ENCODE data around the gene TDRD12. TPM values are rescaled to one million over a fixed set of nuclear protein-coding genes. Genes with fewer than 3 reads are reported as not detected.

TDRD12 gene
- total RNA-seq, 1 experiment from 2014 or later = 1.3 TPM

DNA sequence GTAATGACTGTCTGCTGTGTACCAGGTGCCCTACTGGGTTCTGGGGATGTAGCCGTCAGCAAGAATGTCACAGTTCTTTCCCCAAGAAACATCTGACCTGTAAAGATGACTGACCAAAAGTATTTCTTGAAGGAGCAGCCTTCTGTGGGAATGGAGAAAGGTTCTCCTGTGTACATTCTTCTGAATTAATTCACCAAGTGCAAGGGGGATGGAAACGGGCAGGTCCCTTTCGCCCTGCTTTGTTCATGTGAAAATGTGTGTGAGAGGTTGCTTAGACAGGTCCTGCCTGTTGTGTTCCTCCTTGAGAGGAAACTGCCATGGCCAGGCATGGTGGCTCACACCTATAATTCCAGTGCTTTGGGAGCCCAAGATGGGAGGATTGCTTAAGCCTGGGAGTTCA is 93.0 kb downstream of the TDRD12 start (continued):
- TF ChIP-seq, protein P1, sequence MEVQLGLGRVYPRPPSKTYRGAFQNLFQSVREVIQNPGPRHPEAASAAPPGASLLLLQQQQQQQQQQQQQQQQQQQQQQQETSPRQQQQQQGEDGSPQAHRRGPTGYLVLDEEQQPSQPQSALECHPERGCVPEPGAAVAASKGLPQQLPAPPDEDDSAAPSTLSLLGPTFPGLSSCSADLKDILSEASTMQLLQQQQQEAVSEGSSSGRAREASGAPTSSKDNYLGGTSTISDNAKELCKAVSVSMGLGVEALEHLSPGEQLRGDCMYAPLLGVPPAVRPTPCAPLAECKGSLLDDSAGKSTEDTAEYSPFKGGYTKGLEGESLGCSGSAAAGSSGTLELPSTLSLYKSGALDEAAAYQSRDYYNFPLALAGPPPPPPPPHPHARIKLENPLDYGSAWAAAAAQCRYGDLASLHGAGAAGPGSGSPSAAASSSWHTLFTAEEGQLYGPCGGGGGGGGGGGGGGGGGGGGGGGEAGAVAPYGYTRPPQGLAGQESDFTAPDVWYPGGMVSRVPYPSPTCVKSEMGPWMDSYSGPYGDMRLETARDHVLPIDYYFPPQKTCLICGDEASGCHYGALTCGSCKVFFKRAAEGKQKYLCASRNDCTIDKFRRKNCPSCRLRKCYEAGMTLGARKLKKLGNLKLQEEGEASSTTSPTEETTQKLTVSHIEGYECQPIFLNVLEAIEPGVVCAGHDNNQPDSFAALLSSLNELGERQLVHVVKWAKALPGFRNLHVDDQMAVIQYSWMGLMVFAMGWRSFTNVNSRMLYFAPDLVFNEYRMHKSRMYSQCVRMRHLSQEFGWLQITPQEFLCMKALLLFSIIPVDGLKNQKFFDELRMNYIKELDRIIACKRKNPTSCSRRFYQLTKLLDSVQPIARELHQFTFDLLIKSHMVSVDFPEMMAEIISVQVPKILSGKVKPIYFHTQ (CRISPR knock-in tag; IDR thresholded peaks at IDR 0.05) = no peak
- TF ChIP-seq PRDM15 (CRISPR knock-in tag; IDR thresholded peaks at IDR 0.05) = no peak
- no peak for TF ChIP-seq ATF1 (CRISPR knock-in tag; IDR thresholded peaks at IDR 0.05)
- no peak for TF ChIP-seq OVOL2 (CRISPR knock-in tag; IDR thresholded peaks at IDR 0.05; ENCODE audit: borderline replicate concordance)
- no peak for TF ChIP-seq MYBL2 (CRISPR knock-in tag; IDR thresholded peaks at IDR 0.05)
- TF ChIP-seq SMAD4 (CRISPR knock-in tag; IDR thresholded peaks at IDR 0.05) = no peak
- no peak for TF ChIP-seq CBFB (CRISPR knock-in tag; IDR thresholded peaks at IDR 0.05; ENCODE audit: low read depth)
- TF ChIP-seq NFE2L1 (CRISPR knock-in tag; IDR thresholded peaks at IDR 0.05) = no peak
- TF ChIP-seq ATF2 (CRISPR knock-in tag; IDR thresholded peaks at IDR 0.05; ENCODE audit: borderline replicate concordance, low read depth) = no peak
- TF ChIP-seq ZNF232 (CRISPR knock-in tag; IDR thresholded peaks at IDR 0.05) = no peak
- TF ChIP-seq RORB (CRISPR knock-in tag; IDR thresholded peaks at IDR 0.05) = no peak
- TF ChIP-seq, protein P2, sequence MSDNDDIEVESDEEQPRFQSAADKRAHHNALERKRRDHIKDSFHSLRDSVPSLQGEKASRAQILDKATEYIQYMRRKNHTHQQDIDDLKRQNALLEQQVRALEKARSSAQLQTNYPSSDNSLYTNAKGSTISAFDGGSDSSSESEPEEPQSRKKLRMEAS (CRISPR knock-in tag; IDR thresholded peaks at IDR 0.05) = no peak

- no peaks in the 10 kb centered on the region for H3K9me3 Mint-ChIP-seq
- H3K4me3 Mint-ChIP-seq = no peak overlapping the region
- no peak overlapping the region for H3K27ac Mint-ChIP-seq
- TF ChIP-seq SP1 (CRISPR knock-in tag; conservative IDR thresholded peaks at IDR 0.05) = no peak
- TF ChIP-seq ZNF671 (CRISPR knock-in tag; IDR thresholded peaks at IDR 0.05) = no peak
- peak; percentile 57 for TF ChIP-seq USF2 (CRISPR knock-in tag; IDR thresholded peaks at IDR 0.05)
- peak; percentile 22 for DNase-seq (ENCODE audit: low spot score)
- H3K36me3 Mint-ChIP-seq = no peaks in the 10 kb centered on the region
- H3K4me1 Mint-ChIP-seq = peaks cover 40% of the 10 kb centered on the region
- no peaks in the 10 kb centered on the region; the same call in 1 of the 2 replicates for H3K27me3 Mint-ChIP-seq (ENCODE audit: low read depth)
- no peak for ATAC-seq
- ChIA-PET CTCF (interaction anchor here (1.5 kb wide), 1 partner anchor 26 kb away, joined by 3 read pairs; no protein-coding TSS in a partner anchor), POLR2A (no interaction called here)
Measured at GRCh38 chr19:32813862-32814425, 94.4 kb downstream of the TDRD12 start.

GRCh38 chr19:32814624-32815023 is 95.1 kb downstream of the TDRD12 start:
- Mint-ChIP-seq H3K9me3 (no peaks in the 10 kb centered on the region), H3K36me3 (no peaks in the 10 kb centered on the region), H3K4me1 (peaks cover 42% of the 10 kb centered on the region), H3K27me3 (ENCODE audit: low read depth) (no peaks in the 10 kb centered on the region; the same call in 1 of the 2 replicates), H3K4me3 (no peak overlapping the region), H3K27ac (no peak overlapping the region)
- ChIA-PET CTCF (no interaction called here), POLR2A (no interaction called here)
- TF ChIP-seq ZNF671 (CRISPR knock-in tag; IDR thresholded peaks at IDR 0.05) = no peak
- ATAC-seq = no peak
- no peak for DNase-seq (ENCODE audit: low spot score)
